Measurements from ENCODE around the gene TNNI3. TPM values are rescaled to one million over a fixed set of nuclear protein-coding genes. Genes with fewer than 3 reads are reported as not detected.

TNNI3 gene
- total RNA-seq, 1 donor: not detected

DNA sequence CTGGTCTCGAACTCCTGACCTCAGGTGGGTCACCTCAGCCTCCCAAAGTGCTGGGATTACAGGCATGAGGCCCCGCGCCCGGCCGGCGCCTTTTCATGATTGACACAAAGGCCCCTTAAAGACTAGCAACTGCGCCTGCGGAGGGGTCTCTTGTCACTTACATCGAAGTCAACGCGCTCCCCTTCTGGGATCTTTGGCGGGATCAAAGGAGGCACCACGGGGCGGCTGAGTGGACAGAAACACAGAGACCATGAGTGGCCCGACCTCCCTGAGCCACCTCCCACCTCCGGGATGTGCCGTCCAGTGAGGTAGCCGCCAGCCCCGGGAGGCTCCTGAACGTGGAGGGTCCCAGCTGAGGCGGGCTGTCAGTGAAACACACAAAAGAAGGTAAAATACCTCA, 15.8 kb downstream of the TNNI3 start:
- no peaks in the 10 kb centered on the region for H3K4me1 ChIP-seq (ENCODE audit: insufficient read depth, low read length)
- H4K20me1 ChIP-seq (ENCODE audit: insufficient read depth, low read length): no peaks in the 10 kb centered on the region
- H3K4me3 ChIP-seq (ENCODE audit: insufficient read depth, low read length): no peak overlapping the region
- peaks cover 34% of the 10 kb centered on the region for H3K27me3 ChIP-seq (ENCODE audit: insufficient read depth, low read length)
- H3K79me2 ChIP-seq (ENCODE audit: insufficient read depth, low read length): no peaks in the 10 kb centered on the region
- no peaks in the 10 kb centered on the region for H3K9me3 ChIP-seq (ENCODE audit: low read depth, low read length)
- no peak overlapping the region for H3K27ac ChIP-seq (ENCODE audit: low read depth, low read length)
- TF ChIP-seq CTCF (IDR thresholded peaks at IDR 0.05; ENCODE audit: extremely low read depth, low read depth, low read length): no peak
- no peak overlapping the region for H2AFZ ChIP-seq (ENCODE audit: low read length)
- no peak overlapping the region for H3K4me2 ChIP-seq (ENCODE audit: insufficient read depth, low read length)
- no peaks in the 10 kb centered on the region for H3K36me3 ChIP-seq (ENCODE audit: insufficient read depth, low read length)
- DNase-seq (ENCODE audit: insufficient read length, low spot score, missing footprints): no peak

GRCh38 chr19:55137915-55138314, 19.6 kb downstream of the TNNI3 start:
- H3K9me3 ChIP-seq (ENCODE audit: low read depth, low read length): no peaks in the 10 kb centered on the region
- no peaks in the 10 kb centered on the region for H3K36me3 ChIP-seq (ENCODE audit: insufficient read depth, low read length)

DNA sequence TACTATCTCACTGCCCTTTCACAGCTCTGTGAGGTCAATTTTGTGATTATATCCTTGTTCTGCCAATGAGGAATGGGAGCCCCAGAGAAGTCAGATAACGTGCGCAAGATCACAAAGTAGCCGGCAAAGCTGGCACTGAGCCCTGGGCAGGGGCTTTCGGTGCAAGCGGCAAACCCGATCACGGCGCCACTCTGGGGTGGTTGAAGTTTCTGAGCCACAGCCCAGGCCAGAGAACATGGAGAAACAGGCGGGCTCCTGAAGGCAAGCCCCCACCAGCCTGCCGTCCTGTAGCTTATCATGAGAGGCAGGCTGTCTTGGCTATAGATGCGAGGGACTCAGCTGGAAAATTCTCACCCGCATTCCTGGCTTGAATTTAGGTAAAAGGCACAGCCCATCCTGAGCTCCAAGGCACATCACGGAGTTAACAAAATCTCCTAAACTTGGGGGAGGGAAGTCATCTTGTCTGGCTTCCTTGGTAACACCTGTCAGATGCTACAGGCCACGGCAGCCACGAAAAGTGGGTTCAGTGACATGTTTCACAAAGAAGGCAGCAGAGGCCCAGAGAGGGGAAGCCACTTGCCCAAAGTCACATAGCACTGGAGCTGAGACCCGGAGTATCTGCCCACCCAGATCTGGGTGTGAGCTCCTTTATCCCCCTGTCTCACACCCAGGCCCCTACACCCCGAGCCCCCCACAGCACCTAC, 21.0 kb downstream of the TNNI3 start:
- no peaks in the 10 kb centered on the region for H3K36me3 ChIP-seq (ENCODE audit: insufficient read depth, low read length)
- H3K79me2 ChIP-seq (ENCODE audit: insufficient read depth, low read length): no peaks in the 10 kb centered on the region
- no peaks in the 10 kb centered on the region for H3K4me1 ChIP-seq (ENCODE audit: insufficient read depth, low read length)
- no peak for TF ChIP-seq CTCF (IDR thresholded peaks at IDR 0.05; ENCODE audit: extremely low read depth, low read depth, low read length)
- no peaks in the 10 kb centered on the region for H3K9me3 ChIP-seq (ENCODE audit: low read depth, low read length)
- H3K4me2 ChIP-seq (ENCODE audit: insufficient read depth, low read length): no peak overlapping the region
- peak; percentile 42 for DNase-seq (ENCODE audit: insufficient read length, low spot score, missing footprints)
- H3K27ac ChIP-seq (ENCODE audit: low read depth, low read length): no peak overlapping the region
- no peaks in the 10 kb centered on the region for H4K20me1 ChIP-seq (ENCODE audit: insufficient read depth, low read length)
- peaks cover 16% of the 10 kb centered on the region for H3K27me3 ChIP-seq (ENCODE audit: insufficient read depth, low read length)
- no peak overlapping the region for H3K4me3 ChIP-seq (ENCODE audit: insufficient read depth, low read length)
- H2AFZ ChIP-seq (ENCODE audit: low read length): no peak overlapping the region

More at GRCh38 chr19:55137915-55138314, 19.6 kb downstream of the TNNI3 start:
- H3K4me3 ChIP-seq (ENCODE audit: insufficient read depth, low read length): no peak overlapping the region
- H3K79me2 ChIP-seq (ENCODE audit: insufficient read depth, low read length): no peaks in the 10 kb centered on the region
- DNase-seq (ENCODE audit: insufficient read length, low spot score, missing footprints): peak; percentile 21
- H3K27me3 ChIP-seq (ENCODE audit: insufficient read depth, low read length): peaks cover 18% of the 10 kb centered on the region
- no peak for TF ChIP-seq CTCF (IDR thresholded peaks at IDR 0.05; ENCODE audit: extremely low read depth, low read depth, low read length)
- no peaks in the 10 kb centered on the region for H4K20me1 ChIP-seq (ENCODE audit: insufficient read depth, low read length)
- no peak overlapping the region for H3K27ac ChIP-seq (ENCODE audit: low read depth, low read length)
- H3K4me2 ChIP-seq (ENCODE audit: insufficient read depth, low read length): no peak overlapping the region
- H2AFZ ChIP-seq (ENCODE audit: low read length): no peak overlapping the region
- no peaks in the 10 kb centered on the region for H3K4me1 ChIP-seq (ENCODE audit: insufficient read depth, low read length)

- no peak overlapping the region for H3K4me3 ChIP-seq (ENCODE audit: insufficient read depth, low read length)
- no peak overlapping the region for H3K4me2 ChIP-seq (ENCODE audit: insufficient read depth, low read length)
- no peak overlapping the region for H2AFZ ChIP-seq (ENCODE audit: low read length)
- H3K79me2 ChIP-seq (ENCODE audit: insufficient read depth, low read length): no peaks in the 10 kb centered on the region
- TF ChIP-seq CTCF (IDR thresholded peaks at IDR 0.05; ENCODE audit: extremely low read depth, low read depth, low read length): no peak
- no peaks in the 10 kb centered on the region for H3K4me1 ChIP-seq (ENCODE audit: insufficient read depth, low read length)
- peak; percentile 38 for DNase-seq (ENCODE audit: insufficient read length, low spot score, missing footprints)
- H3K27me3 ChIP-seq (ENCODE audit: insufficient read depth, low read length): peaks cover 21% of the 10 kb centered on the region
- H3K9me3 ChIP-seq (ENCODE audit: low read depth, low read length): no peaks in the 10 kb centered on the region
- no peaks in the 10 kb centered on the region for H3K36me3 ChIP-seq (ENCODE audit: insufficient read depth, low read length)
- H3K27ac ChIP-seq (ENCODE audit: low read depth, low read length): no peak overlapping the region
- no peaks in the 10 kb centered on the region for H4K20me1 ChIP-seq (ENCODE audit: insufficient read depth, low read length)
These were observed 22.8 kb downstream of the TNNI3 start for GRCh38 chr19:55134736-55135135.
